ENCODE results near the gene STAC2.
"Not testable (repeated sequence)": the region's sequence is repeated elsewhere in the genome, so short reads cannot be mapped to it uniquely, and the experiment has no call there.

The STAC2 gene

DNA sequence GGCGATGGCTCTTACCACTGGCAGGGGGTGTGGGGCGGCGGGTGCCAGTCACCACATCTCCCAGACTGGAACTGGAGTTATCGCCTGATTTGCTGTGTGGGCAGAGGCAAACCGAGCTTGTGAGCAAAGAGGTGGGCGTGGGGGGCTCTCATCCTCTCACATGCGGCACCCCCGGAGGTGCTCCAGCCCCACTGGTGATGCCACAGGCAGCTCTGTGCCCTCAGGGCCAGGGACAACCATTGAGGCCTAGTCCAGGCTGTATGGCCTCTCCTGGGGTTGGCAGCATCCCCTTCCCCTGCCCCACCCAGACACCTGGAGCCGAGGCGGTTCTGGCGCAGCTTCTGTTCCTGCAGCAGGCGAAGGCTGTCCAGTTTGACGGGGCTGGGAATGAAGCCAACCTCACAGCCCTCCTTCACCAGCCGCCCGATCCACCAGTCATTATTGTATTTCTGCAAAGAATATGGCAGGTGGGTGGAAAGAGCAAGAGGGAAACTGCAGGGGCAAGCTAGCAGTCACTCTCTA is 39.2 kb downstream of the STAC2 start:
- DNase-seq (ENCODE audit: low read depth) = no peak

DNA sequence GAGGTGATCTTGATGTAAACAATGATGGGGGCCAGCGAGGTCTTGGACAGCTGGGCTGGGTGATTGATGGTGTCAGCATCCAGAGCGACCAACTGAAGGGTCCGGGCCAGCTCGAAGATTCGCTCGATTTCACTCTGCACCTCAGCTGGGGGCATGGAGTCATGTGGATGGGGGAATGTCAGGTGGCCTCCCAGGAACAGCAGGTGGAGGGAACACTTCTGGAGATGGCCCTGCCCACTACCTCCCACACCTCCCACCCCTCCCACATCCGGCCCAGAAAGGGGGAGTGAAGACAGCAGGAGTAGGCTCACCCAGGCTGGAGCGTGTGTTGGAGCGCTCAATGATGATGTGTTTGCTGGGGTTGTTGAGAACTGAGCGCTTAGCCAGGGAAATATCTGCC is 42.0 kb downstream of the STAC2 start:
- DNase-seq (ENCODE audit: low read depth) = no peak

DNA sequence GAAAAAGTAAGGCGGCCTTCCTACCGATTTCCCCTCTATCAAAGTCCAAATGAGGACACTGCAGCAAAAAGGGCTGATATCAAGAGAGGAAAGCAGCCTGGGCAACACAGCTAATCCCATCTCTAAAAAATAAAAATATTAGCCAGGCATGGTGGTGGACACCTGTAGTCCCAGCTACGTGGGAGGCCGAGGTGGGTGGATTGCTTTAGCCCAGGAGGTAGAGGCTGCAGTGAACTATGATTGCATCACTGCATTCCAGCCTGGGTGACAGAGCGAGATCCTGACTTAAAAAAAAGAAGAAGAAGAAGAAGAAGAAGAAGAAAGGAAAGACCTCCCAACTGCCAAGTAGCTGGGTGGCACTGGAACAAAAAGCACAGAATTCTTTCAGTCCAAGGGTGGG is 42.7 kb downstream of the STAC2 start:
- no peak for DNase-seq (ENCODE audit: low read depth)

DNA sequence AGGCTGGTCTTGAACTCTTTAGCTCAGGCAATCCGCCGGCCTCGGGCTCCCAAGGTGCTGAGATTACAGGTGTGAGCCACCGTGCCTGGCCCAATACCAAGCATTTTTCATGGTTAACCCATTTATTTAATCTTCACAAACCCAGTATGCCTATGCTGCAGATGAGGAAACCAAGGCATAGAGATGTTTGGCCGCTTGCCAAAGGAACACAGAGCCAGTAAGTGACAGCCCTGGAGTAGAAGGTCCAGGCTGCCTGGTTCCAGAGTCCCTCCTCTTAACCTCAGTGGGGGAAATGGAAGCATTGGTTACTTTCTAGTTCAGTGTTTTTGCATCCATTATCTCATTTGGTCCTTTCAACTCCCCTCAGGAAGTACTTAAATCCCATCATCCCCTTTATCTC is 44.4 kb downstream of the STAC2 start:
- DNase-seq (ENCODE audit: low read depth) = no peak

DNA sequence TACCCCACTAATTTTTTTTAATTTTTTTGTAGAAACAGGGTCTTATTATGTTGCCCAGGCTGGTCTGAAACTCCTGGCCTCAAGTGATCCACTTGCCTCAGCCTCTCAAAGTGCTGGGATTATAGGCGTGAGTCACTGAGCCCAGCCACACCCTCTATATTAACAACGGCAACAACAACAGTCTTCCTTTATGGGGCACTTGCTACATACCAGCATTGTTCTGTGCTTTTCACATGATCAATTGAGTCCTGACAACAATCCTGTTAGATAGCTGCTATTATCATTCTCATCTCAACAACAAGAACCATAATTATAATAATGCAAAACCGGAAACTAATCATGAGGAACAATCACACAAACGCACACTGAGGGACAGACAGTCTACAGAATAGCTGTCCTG is 47.2 kb downstream of the STAC2 start:
- no peak for DNase-seq (ENCODE audit: low read depth)

DNA sequence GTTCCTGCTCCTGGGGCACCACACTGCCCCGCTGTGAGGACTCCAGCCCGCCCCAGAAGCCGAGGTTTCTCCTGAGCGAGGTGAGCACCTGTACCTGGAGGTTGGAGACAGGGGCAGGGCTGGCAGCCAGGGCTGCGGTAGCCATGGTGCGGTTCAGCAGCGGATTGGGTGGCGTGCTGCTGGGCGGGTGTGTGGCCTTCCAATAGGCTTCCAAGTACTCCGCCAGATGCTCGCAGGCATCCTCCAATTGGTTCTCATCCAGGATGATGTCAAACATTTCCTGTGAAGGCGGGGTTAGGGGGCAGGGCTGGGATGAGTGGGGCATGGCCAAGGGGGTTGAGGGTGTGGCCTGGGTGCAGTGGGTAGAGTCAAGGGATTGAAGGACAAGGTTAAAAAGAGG is 48.5 kb downstream of the STAC2 start:
- no peak for DNase-seq (ENCODE audit: low read depth)

GRCh38 chr17:39175695-39176093 is 50.1 kb downstream of the STAC2 start:
- no peak for DNase-seq (ENCODE audit: low read depth)

DNA sequence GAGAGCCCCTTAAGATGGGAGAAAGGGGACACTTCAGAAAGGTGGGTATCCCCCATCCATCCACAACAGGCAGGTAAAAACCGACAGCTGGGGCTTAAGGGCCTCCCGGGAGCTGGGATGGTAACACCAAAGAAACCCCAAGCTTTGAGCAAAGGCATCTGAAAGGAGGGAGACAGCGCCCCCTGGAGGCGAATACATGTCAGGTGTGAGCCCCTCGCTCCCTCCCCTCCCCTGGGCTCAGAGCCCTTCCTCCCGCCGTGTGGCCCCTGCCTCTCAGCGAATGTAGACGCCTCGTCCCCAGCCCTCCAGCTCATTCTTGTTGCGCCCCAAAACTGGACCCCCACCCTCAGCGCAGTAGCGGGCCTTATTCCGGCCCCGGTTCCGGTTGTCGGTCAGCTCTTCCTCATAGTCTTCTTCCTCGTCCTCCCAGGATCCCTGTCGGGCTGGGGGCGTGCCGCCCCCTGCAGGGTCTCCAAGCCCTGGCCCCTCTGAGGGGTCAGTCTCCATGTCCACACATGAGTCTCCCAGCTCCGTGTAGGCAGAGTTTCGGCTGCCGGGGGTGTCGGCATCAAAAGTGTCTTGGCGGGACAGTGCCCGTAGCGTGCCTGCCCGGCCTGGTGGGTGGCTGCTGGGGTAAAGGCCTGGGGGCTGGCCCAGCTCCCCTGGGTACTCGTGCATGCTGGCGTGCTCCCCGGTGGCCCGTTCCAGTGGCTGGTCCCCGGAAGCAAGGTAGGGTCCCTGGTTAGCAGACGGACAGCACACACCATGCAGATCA is 50.6 kb downstream of the STAC2 start:
- peak; percentile 47 for DNase-seq (ENCODE audit: low read depth)

DNA sequence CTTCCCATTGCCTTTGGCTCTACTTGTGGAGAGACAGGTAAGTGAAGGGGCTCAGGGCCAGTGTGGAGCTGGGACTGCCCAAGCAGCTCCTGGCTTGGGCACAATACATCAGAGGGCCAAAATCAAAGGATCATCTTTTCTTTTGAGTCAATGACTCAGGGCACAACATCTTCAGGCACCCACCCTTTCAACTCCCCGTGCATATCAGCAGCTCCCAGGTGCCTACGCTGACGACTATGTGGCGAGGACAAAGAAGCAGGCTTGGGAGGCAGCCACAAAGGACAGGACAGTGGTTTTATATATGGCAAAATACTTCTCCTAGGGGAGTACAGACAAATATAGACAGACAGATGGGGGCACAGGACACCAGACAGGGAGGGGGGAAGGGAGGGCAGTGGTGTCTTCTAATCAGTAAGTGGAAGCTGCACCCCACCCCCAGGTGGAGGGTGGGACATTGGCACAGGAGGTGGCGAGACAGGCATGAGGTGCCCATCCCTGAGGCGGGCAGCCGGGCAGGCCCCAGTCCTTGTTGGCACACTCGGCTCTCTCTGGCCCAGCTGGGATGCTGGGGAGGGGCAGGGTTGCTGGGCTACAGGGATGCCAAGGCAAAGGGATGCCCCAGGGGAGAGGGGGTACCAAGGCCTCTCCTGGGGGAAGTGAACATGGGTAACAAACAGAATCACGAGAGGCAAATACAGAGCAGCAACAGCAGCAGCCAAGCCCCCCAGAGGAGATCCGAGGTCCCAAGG is 52.0 kb downstream of the STAC2 start:
- no peak for DNase-seq (ENCODE audit: low read depth)

GRCh38 chr17:39173080-39173479 is 52.7 kb downstream of the STAC2 start:
- no peak for DNase-seq (ENCODE audit: low read depth)

DNA sequence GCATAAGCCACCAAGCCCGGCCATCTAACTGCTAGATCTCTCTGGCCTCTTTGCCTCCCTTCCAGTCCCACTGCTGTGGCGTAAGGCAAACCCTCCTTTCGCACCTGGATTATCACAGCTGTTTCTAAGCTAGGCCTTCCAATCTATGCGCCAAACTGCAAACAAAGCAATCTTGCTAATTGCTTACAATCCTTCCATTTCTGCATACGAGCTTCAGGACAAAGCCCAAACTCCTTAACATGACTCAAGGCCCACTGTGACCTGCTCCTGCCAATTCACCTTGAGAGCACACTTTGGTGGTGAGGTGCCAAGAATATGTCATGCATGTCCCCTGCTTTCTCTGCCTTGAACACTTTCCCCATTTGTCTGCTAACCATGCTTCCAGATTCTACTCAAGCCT is 53.8 kb downstream of the STAC2 start:
- no peak for DNase-seq (ENCODE audit: low read depth)

GRCh38 chr17:39170558-39170957 is 55.2 kb downstream of the STAC2 start:
- DNase-seq (ENCODE audit: low read depth) = no peak

- DNase-seq (ENCODE audit: low read depth) = no peak
Observed at GRCh38 chr17:39170109-39170508, 55.6 kb downstream of the STAC2 start.

DNA sequence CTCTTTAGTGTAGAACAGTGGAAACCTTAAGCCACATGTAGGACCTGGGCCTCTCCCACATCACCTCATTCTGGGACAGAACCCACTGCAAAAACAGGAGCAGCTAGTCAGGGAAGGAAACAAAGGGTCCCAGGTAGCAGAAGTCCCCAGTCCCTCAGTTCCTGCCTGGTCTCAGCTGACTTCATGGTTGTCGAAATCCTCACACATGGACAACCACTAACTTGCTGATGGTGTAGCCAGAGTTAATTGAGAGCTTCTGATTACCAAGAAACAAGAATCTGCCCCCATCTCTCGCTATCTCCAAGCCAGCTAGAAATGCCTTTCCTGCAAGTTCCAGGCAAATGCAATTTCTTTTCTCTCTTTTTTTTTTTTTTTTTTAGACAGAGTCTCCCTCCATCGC is 56.2 kb downstream of the STAC2 start:
- DNase-seq (ENCODE audit: low read depth) = no peak

DNA sequence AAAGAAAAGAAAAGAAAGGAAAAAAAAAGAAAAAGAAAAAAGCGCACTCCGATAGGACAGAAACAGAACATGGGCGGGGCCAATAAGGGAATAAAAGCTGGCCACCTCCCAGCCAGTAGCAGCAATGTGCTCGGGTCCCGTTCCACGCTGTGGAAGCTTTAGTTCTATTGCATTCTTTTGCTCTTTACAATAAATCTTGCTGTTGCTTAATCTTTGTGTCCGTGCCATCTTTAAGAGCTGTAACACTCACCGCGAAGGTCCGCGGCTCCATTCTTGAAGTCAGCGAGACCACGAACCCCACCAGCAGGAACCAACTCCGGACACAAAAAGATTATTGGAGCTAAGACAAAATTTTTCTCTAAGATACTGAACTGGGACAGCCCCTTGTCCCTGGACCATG is 56.6 kb downstream of the STAC2 start:
- DNase-seq (ENCODE audit: low read depth) = no peak

- DNase-seq (ENCODE audit: low read depth) = not testable (repeated sequence)
Observed at GRCh38 chr17:39168503-39168902, 57.2 kb downstream of the STAC2 start.

DNA sequence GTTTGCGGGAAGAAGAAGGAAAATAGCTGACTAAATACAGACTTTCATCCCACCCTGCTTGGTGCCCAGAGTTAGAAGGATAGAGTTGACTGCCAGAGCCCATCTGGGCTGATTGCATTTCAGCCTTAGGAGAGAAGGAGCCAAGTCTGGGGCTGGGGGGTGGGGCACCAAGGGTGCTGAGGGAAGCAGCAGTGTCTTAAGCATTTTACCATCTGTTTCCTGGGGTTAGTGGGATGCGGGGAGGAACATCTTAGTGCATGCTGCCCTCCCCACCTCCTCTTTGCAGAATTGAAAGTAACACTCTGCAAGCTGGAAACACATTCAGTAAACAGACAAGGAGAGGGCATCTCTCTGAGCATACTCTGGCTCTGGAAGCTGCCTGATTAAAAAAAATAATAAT is 58.3 kb downstream of the STAC2 start:
- no peak for DNase-seq (ENCODE audit: low read depth)

- no peak for DNase-seq (ENCODE audit: low read depth)
Observed at GRCh38 chr17:39166437-39167335, 59.1 kb downstream of the STAC2 start.

GRCh38 chr17:39165841-39166349 is 59.9 kb downstream of the STAC2 start, which contains the start of gene ARL5C:
Gene ARL5C, minus strand, starts transcription at chr17:39166161. Its CDS starts 401 bp downstream, at chr17:39165760.
- no peak for DNase-seq (ENCODE audit: low read depth)

GRCh38 chr17:39165178-39165840 is 60.4 kb downstream of the STAC2 start:
- DNase-seq (ENCODE audit: low read depth) = no peak

- DNase-seq (ENCODE audit: low read depth) = peak; percentile 92
Observed at GRCh38 chr17:39164675-39165143, 61.0 kb downstream of the STAC2 start.
